Measurements from ENCODE around the gene MT1E.
"Not testable (repeated sequence)": the region's sequence is repeated elsewhere in the genome, so short reads cannot be mapped to it uniquely, and the experiment has no call there.

GRCh38 chr16:56674570-56674969 is 49.0 kb downstream of the MT1E start:
- TF ChIP-seq, protein P1, sequence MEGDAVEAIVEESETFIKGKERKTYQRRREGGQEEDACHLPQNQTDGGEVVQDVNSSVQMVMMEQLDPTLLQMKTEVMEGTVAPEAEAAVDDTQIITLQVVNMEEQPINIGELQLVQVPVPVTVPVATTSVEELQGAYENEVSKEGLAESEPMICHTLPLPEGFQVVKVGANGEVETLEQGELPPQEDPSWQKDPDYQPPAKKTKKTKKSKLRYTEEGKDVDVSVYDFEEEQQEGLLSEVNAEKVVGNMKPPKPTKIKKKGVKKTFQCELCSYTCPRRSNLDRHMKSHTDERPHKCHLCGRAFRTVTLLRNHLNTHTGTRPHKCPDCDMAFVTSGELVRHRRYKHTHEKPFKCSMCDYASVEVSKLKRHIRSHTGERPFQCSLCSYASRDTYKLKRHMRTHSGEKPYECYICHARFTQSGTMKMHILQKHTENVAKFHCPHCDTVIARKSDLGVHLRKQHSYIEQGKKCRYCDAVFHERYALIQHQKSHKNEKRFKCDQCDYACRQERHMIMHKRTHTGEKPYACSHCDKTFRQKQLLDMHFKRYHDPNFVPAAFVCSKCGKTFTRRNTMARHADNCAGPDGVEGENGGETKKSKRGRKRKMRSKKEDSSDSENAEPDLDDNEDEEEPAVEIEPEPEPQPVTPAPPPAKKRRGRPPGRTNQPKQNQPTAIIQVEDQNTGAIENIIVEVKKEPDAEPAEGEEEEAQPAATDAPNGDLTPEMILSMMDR (IDR thresholded peaks at IDR 0.05; ENCODE audit: low read depth, low read length, poor library complexity, severe bottlenecking) = not testable (repeated sequence)
- not testable (repeated sequence) for TF ChIP-seq EZH2phosphoT487 (IDR thresholded peaks at IDR 0.05; ENCODE audit: borderline replicate concordance, low read length)

Data from DOHH2 (cell line).